H1 (cell line): ENCODE results near the gene GFOD1. TPM values are rescaled to one million over a fixed set of nuclear protein-coding genes. Genes with fewer than 3 reads are reported as not detected.

Experiments used
- CTCF ChIA-PET: fragments of 300-600 bp; sonication (Branson Sonifier 250); formaldehyde crosslinking; loops from one replicate; lab custom pipeline; 2021; ENCODE audit not compliant: partially characterized antibody; lab: Charles Lee
- POLR2A ChIA-PET: fragments of 300-600 bp; sonication (Branson Sonifier 250); formaldehyde crosslinking; loops from one replicate; lab custom pipeline; 2021; ENCODE audit warnings: inconsistent platforms; ENCODE audit not compliant: partially characterized antibody; lab: Charles Lee
- DNase-seq, 2 experiments: peaks; one replicate each; pipeline versions ENCODE4 v3.0.0 to v3.0.0-alpha.2; 2010 to 2022; ENCODE audit warnings: low spot score in 2 of 2, low read depth in 1 of 2, mixed read lengths in 1 of 2
- FAIRE-seq: peaks from 2 replicates; lab custom pipeline; 2011; peaks lifted over from hg19 to GRCh38; lab: Jason Lieb, UNC
- H2AFZ ChIP-seq: 2 replicates; pipeline ENCODE4 v1.8.1; 2012; ENCODE audit warnings: low read length, inconsistent platforms
- H2AK5ac ChIP-seq: 2 replicates; pipeline ENCODE4 v1.6.1; 2013; ENCODE audit warnings: low read depth, low read length
- H2BK120ac ChIP-seq: replicated peaks from 2 replicates; pipeline ENCODE3; 2013; ENCODE audit warnings: low read depth, low read length, inconsistent platforms
- H2BK12ac ChIP-seq: 2 replicates; pipeline ENCODE4 v1.6.1; 2013; ENCODE audit warnings: low read depth, low read length
- H2BK15ac ChIP-seq: 2 replicates; pipeline ENCODE4 v1.6.1; 2013; ENCODE audit warnings: low read length
- H2BK20ac ChIP-seq: 2 replicates; pipeline ENCODE4 v1.6.1; 2013; ENCODE audit warnings: low read length
- H2BK5ac ChIP-seq: 2 replicates; pipeline ENCODE4 v1.6.1; 2013; ENCODE audit warnings: low read depth, low read length
- H3K14ac ChIP-seq: 2 replicates; pipeline ENCODE4 v1.6.1; 2013; ENCODE audit warnings: inconsistent platforms; ENCODE audit not compliant: insufficient read length
- H3K18ac ChIP-seq: 2 replicates; pipeline ENCODE4 v1.6.1; 2013; ENCODE audit warnings: low read length; ENCODE audit errors: extremely low read depth
- H3K23ac ChIP-seq: 2 replicates; pipeline ENCODE4 v1.6.1; 2013; ENCODE audit warnings: inconsistent platforms; ENCODE audit not compliant: insufficient read length
- H3K23me2 ChIP-seq: 2 replicates; pipeline ENCODE4 v1.6.1; 2013; ENCODE audit warnings: low read depth, low read length
- H3K27ac ChIP-seq: 2 replicates; pipeline ENCODE4 v1.6.1; 2011; ENCODE audit warnings: low read depth, low read length, inconsistent platforms
- H3K27me3 ChIP-seq, 4 experiments: replicated peaks in 1 of 4; 1 replicate in 1 of 4; 2 replicates in 3 of 4; pipeline versions ENCODE4 v1.6.1 to v1.8.1; 2011 to 2013; ENCODE audit warnings: low read length in 3 of 4, mild to moderate bottlenecking in 3 of 4, inconsistent platforms in 2 of 4, mixed read lengths in 2 of 4, moderate library complexity in 1 of 4; ENCODE audit not compliant: control insufficient read depth in 3 of 4, insufficient read depth in 3 of 4; ENCODE audit errors: extremely low read depth in 1 of 4
- H3K36me3 ChIP-seq, 4 experiments: 2 replicates each; pipeline versions ENCODE4 v1.6.1 to v1.8.1; 2011 to 2013; ENCODE audit warnings: mild to moderate bottlenecking in 4 of 4, low read length in 3 of 4, moderate library complexity in 2 of 4, control low read depth in 1 of 4, inconsistent platforms in 1 of 4; ENCODE audit not compliant: insufficient read depth in 4 of 4, control insufficient read depth in 2 of 4
- H3K4ac ChIP-seq: replicated peaks from 2 replicates; pipeline ENCODE3; 2013; ENCODE audit warnings: low read length, low read depth, mixed read lengths, inconsistent platforms; ENCODE audit not compliant: insufficient read length
- H3K4me1 ChIP-seq, 4 experiments: replicated peaks in 1 of 4; 1 replicate in 1 of 4; 2 replicates in 3 of 4; pipeline versions ENCODE4 v1.6.1 to v1.8.1; 2011 to 2013; ENCODE audit warnings: low read length in 3 of 4, inconsistent platforms in 2 of 4, mixed read lengths in 1 of 4; ENCODE audit not compliant: insufficient read depth in 4 of 4, control insufficient read depth in 3 of 4
- H3K4me2 ChIP-seq, 2 experiments: 2 replicates each; pipeline versions ENCODE4 v1.6.1 to v1.8.1; 2011 to 2013; ENCODE audit warnings: low read depth in 2 of 2, low read length in 2 of 2, control low read depth in 1 of 2, inconsistent platforms in 1 of 2, mild to moderate bottlenecking in 1 of 2; ENCODE audit not compliant: insufficient read depth in 1 of 2
- H3K4me3 ChIP-seq, 4 experiments: fragments of 200-600, 300-600 bp in 1 of 4; sonication (generic), shearing (Covaris generic), sonication (Bioruptor Twin) in 1 of 4; 2 replicates each; pipeline versions ENCODE4 v1.5.1 to v1.8.1; 2011 to 2016; ENCODE audit warnings: low read length in 4 of 4, low read depth in 3 of 4, control low read depth in 2 of 4, inconsistent platforms in 2 of 4, mild to moderate bottlenecking in 2 of 4, mixed read lengths in 1 of 4, moderate library complexity in 1 of 4; ENCODE audit not compliant: insufficient read depth in 2 of 4; ENCODE audit errors: extremely low read depth in 1 of 4
- H3K56ac ChIP-seq: replicated peaks from 2 replicates; pipeline ENCODE3; 2013; ENCODE audit warnings: low read depth, mild to moderate bottlenecking, mixed read lengths, low read length, inconsistent platforms; ENCODE audit not compliant: insufficient read length
- H3K79me1 ChIP-seq: 2 replicates; pipeline ENCODE4 v1.6.1; 2013; ENCODE audit warnings: low read depth, low read length, control low read depth
- H3K79me2 ChIP-seq, 2 experiments: 2 replicates each; pipeline versions ENCODE4 v1.6.1 to v1.8.1; 2012 to 2013; ENCODE audit warnings: low read length in 2 of 2, mild to moderate bottlenecking in 2 of 2, inconsistent platforms in 1 of 2; ENCODE audit not compliant: insufficient read depth in 2 of 2, control insufficient read depth in 1 of 2
- H3K9ac ChIP-seq, 4 experiments: replicated peaks in 1 of 4; 1 replicate in 1 of 4; 2 replicates in 3 of 4; pipeline versions ENCODE4 v1.6.1 to v1.8.1; 2011 to 2013; ENCODE audit warnings: low read depth in 3 of 4, low read length in 3 of 4, control low read depth in 2 of 4, mild to moderate bottlenecking in 2 of 4, moderate library complexity in 2 of 4, inconsistent platforms in 1 of 4; ENCODE audit errors: extremely low read depth in 1 of 4
- H3K9me3 ChIP-seq, 2 experiments: 2 replicates each; pipeline versions ENCODE4 v1.6.1 to v1.8.1; 2012 to 2013; ENCODE audit warnings: mild to moderate bottlenecking in 2 of 2, moderate library complexity in 2 of 2, control low read depth in 1 of 2, inconsistent platforms in 1 of 2, low read depth in 1 of 2, low read length in 1 of 2, mixed read lengths in 1 of 2; ENCODE audit not compliant: insufficient read depth in 2 of 2
- H4K20me1 ChIP-seq, 2 experiments: replicated peaks in 1 of 2; 2 replicates each; pipeline versions ENCODE3 to v1.8.1; 2011 to 2013; ENCODE audit warnings: inconsistent platforms in 2 of 2, low read length in 2 of 2, mild to moderate bottlenecking in 1 of 2; ENCODE audit not compliant: insufficient read depth in 2 of 2, control insufficient read depth in 1 of 2
- H4K5ac ChIP-seq: 2 replicates; pipeline ENCODE4 v1.6.1; 2013; ENCODE audit warnings: low read length, low read depth, mixed read lengths, inconsistent platforms; ENCODE audit not compliant: insufficient read length
- H4K8ac ChIP-seq: 2 replicates; pipeline ENCODE4 v1.8.0; 2013; ENCODE audit warnings: mild to moderate bottlenecking, moderate library complexity, low read length, inconsistent platforms; ENCODE audit not compliant: insufficient read depth; ENCODE audit errors: extremely low read depth
- H4K91ac ChIP-seq: replicated peaks from 2 replicates; pipeline ENCODE3; 2013; ENCODE audit warnings: low read length, mixed read lengths, inconsistent platforms; ENCODE audit not compliant: insufficient read length
- EP300 ChIP-seq, 2 experiments: IDR thresholded peaks; 1 replicate in 1 of 2; 2 replicates in 1 of 2; pipeline ENCODE4 v1.6.1; 2011 to 2012; ENCODE audit warnings: low read depth in 2 of 2, low read length in 2 of 2, mild to moderate bottlenecking in 2 of 2, borderline replicate concordance in 1 of 2, inconsistent platforms in 1 of 2, moderate library complexity in 1 of 2
- PHF8 ChIP-seq: fragments of 200-600 bp; sonication (generic); conservative IDR thresholded peaks from 2 replicates; pipeline ENCODE4 v1.7.1; 2012; ENCODE audit warnings: low read depth, mild to moderate bottlenecking, inconsistent platforms, low read length, moderate library complexity
- POLR2AphosphoS5 ChIP-seq: IDR thresholded peaks from 2 replicates; pipeline ENCODE4 v1.6.1; 2011; ENCODE audit warnings: low read depth, low read length
- TAF7 ChIP-seq: optimal IDR thresholded peaks from 2 replicates; pipeline ENCODE3; 2011; ENCODE audit warnings: low read depth, mild to moderate bottlenecking, inconsistent platforms, low read length, moderate library complexity, borderline replicate concordance
- USF2 ChIP-seq: IDR thresholded peaks from 2 replicates; pipeline ENCODE4 v1.6.1; 2011; ENCODE audit warnings: low read length, improper control_type of control experiment
- WGBS, 2 experiments: shearing (Covaris generic) in 1 of 2; methylation state at CpG; one replicate each; pipeline versions ENCODE4 v1.1.6 to v1.1.7; 2013 to 2015; ENCODE audit warnings: low lambda C conversion rate in 2 of 2, mixed read lengths in 2 of 2, inconsistent platforms in 1 of 2, low coverage in 1 of 2, missing lambda C conversion rate in 1 of 2; ENCODE audit not compliant: insufficient replicate concordance in 2 of 2, insufficient coverage in 1 of 2, insufficient read length in 1 of 2; ENCODE audit errors: extremely low coverage in 1 of 2, missing lambda C conversion rate in 1 of 2; 5-methylcytosine and 5-hydroxymethylcytosine counted together
- polyA plus RNA-seq, 7 experiments: library from polyadenylated mRNA; depleted of rRNA in 3 of 7; stranded (reverse) in 5 of 7; unstranded in 2 of 7; fragments of >200 nt in 5 of 7; fragments of 200-250 nt in 2 of 7; gene quantifications; 1 replicate in 5 of 7; 2 replicates in 1 of 7; 4 replicates in 1 of 7; pipeline versions ENCODE4 v1.2.1 to v1.2.3, GENCODE V29; 2011 to 2013; ENCODE audit warnings: missing spikeins in 2 of 7, mixed read lengths in 2 of 7
- total RNA-seq: library from RNA; stranded (reverse); fragmentation: NEBNext Ultra II Directional; extraction: Animal tissue kit (Norgen Biotek cat#: 25700); gene quantifications from 2 replicates; pipeline ENCODE4 v1.2.1, GENCODE V29; 2021

GFOD1 gene
- total and polyA plus RNA-seq, 2 of the 8 experiments (the other 6 are each of a cell fraction or from before 2014, with no cell fraction given), result 2.5 to 8.8 TPM

- no peak overlapping the region for H3K9ac ChIP-seq
- no peaks in the 10 kb centered on the region for H3K9me3 ChIP-seq
- no peak overlapping the region for H2AFZ ChIP-seq
- POLR2A ChIA-PET, result no interaction called here
- H3K56ac ChIP-seq, result no peak overlapping the region
- H2BK15ac ChIP-seq, result no peak overlapping the region
- no peak overlapping the region for H3K4ac ChIP-seq
- H3K4me1 ChIP-seq, result peaks cover 0 to 15% (median 4%) of the 10 kb centered on the region in 4 experiments; a peak in 4 of 7 replicates
- H3K79me1 ChIP-seq, result no peaks in the 10 kb centered on the region; the same call in 1 of the 2 replicates
- H4K5ac ChIP-seq, result no peak overlapping the region
- no peak overlapping the region for H2BK20ac ChIP-seq
- H3K23ac ChIP-seq, result no peak overlapping the region
- H2BK5ac ChIP-seq, result no peak overlapping the region
- TF ChIP-seq EP300 (IDR thresholded peaks at IDR 0.05; ENCODE audit: borderline replicate concordance in 1 of 2, low read depth in 2 of 2, low read length in 2 of 2), result no peak
- TF ChIP-seq TAF7, result no peak
- TF ChIP-seq PHF8, result no peak
- TF ChIP-seq USF2, result no peak
- no peak for TF ChIP-seq POLR2AphosphoS5
- H4K8ac ChIP-seq, result no peak overlapping the region
- no peak overlapping the region for H2BK12ac ChIP-seq
- H3K27me3 ChIP-seq, result no peaks in the 10 kb centered on the region
- no peaks in the 10 kb centered on the region for H4K20me1 ChIP-seq
- H3K23me2 ChIP-seq, result no peaks in the 10 kb centered on the region; the same call in 1 of the 2 replicates
- 95% methylated on average over 5 of the region's 5 CpGs; no CpG with 5 or more reads in 1 of the 2 experiments for WGBS, 2 experiments
- no peak overlapping the region for H2BK120ac ChIP-seq
- no peak overlapping the region for H3K14ac ChIP-seq
- H3K4me3 ChIP-seq, result no peak overlapping the region
- no peaks in the 10 kb centered on the region for H3K36me3 ChIP-seq
- H3K4me2 ChIP-seq, result no peak overlapping the region
- peak overlapping the region; percentile 17 for H4K91ac ChIP-seq
- no peak overlapping the region for H3K27ac ChIP-seq
- DNase-seq, result no peak
- H3K18ac ChIP-seq, result no peak overlapping the region
- no peak for FAIRE-seq
- no peaks in the 10 kb centered on the region for H3K79me2 ChIP-seq
- H2AK5ac ChIP-seq, result no peak overlapping the region
- CTCF ChIA-PET, result interaction anchor here (1.1 to 1.6 kb wide), 2 partner anchors 14 to 33 kb away, joined by 3 read pairs; no protein-coding TSS in a partner anchor
Measured at GRCh38 chr6:13370623-13371022, 116.8 kb downstream of the GFOD1 start.
